OCI-LY3 (cell line): ENCODE data around the gene CAPN7.

Experiments
- CTCF ChIP-seq: fragments of 200-600, 300-600 bp; sonication (generic); IDR thresholded peaks from 2 replicates; pipeline ENCODE4 v1.5.1; 2014; ENCODE audit warnings: antibody characterized with exemption, low read length, low read depth
- EZH2phosphoT487 ChIP-seq: fragments of 200-600 bp; shearing (Covaris generic); IDR thresholded peaks from 2 replicates; pipeline ENCODE4 v1.6.1; 2018; ENCODE audit warnings: antibody characterized with exemption, mixed run types, low read depth

GRCh38 chr3:15172806-15173205 is 33.2 kb upstream of the CAPN7 start:
- TF ChIP-seq CTCF (no peak), EZH2phosphoT487 (no peak)
